OCI-LY1 (cell line): ENCODE data around the gene SIGLEC6.

Experiments used
- H2AFZ ChIP-seq: fragments of 200-600 bp; sonication (generic), shearing (Covaris generic); 2 replicates; pipeline ENCODE4 v1.6.0; 2014; ENCODE audit warnings: antibody characterized with exemption, mild to moderate bottlenecking, low read length
- H3F3A ChIP-seq: fragments of 200-600 bp; sonication (generic), shearing (Covaris generic); 2 replicates; pipeline ENCODE4 v1.6.0; 2014; ENCODE audit warnings: mild to moderate bottlenecking, antibody characterized with exemption, low read length, moderate library complexity; ENCODE audit not compliant: insufficient read depth
- H3K27ac ChIP-seq: fragments of 200-600 bp; sonication (generic); 2 replicates; pipeline ENCODE4 v1.5.1; 2014; ENCODE audit warnings: low read length, mixed run types, mild to moderate bottlenecking, low read depth; ENCODE audit not compliant: poor library complexity, severe bottlenecking
- H3K27me3 ChIP-seq: fragments of 200-600 bp; sonication (generic); 2 replicates; pipeline ENCODE4 v1.6.0; 2014; ENCODE audit warnings: antibody characterized with exemption, mild to moderate bottlenecking, low read length, moderate library complexity; ENCODE audit not compliant: insufficient read depth
- H3K36me3 ChIP-seq: fragments of 200-600 bp; sonication (generic); 2 replicates; pipeline ENCODE4 v1.6.1; 2014; ENCODE audit warnings: mild to moderate bottlenecking, antibody characterized with exemption, low read length, moderate library complexity, mixed read lengths; ENCODE audit not compliant: insufficient read depth
- H3K4me1 ChIP-seq: fragments of 200-600 bp; sonication (generic); 2 replicates; pipeline ENCODE4 v1.5.1; 2014; ENCODE audit warnings: mild to moderate bottlenecking, low read length, moderate library complexity; ENCODE audit not compliant: insufficient read depth, severe bottlenecking
- H3K4me2 ChIP-seq: fragments of 200-600 bp; sonication (generic), shearing (Covaris generic); 2 replicates; pipeline ENCODE4 v1.6.1; 2014; ENCODE audit warnings: low read length
- H3K4me3 ChIP-seq: fragments of 200-600 bp; sonication (generic); 2 replicates; pipeline ENCODE4 v1.5.1; 2014; ENCODE audit warnings: low read length, low read depth, mild to moderate bottlenecking, mixed read lengths; ENCODE audit not compliant: poor library complexity, severe bottlenecking
- H3K79me2 ChIP-seq: fragments of 200-600 bp; shearing (Covaris generic); 2 replicates; pipeline ENCODE4 v1.6.1; 2016; ENCODE audit warnings: mixed run types, low read length, mixed read lengths; ENCODE audit not compliant: insufficient read depth
- H3K9ac ChIP-seq: fragments of 200-600 bp; sonication (generic), shearing (Covaris generic); 2 replicates; pipeline ENCODE4 v1.6.1; 2014; ENCODE audit warnings: mild to moderate bottlenecking, low read length, mixed read lengths
- H3K9me2 ChIP-seq: fragments of 200-600 bp; sonication (generic), shearing (Covaris generic); 2 replicates; pipeline ENCODE4 v1.6.1; 2014; ENCODE audit warnings: low read depth, mild to moderate bottlenecking, low read length, mixed read lengths
- H3K9me3 ChIP-seq: fragments of 200-600 bp; shearing (Covaris generic); 2 replicates; pipeline ENCODE4 v1.6.1; 2014; ENCODE audit warnings: low read length, mixed read lengths
- H4K20me1 ChIP-seq: fragments of 200-600 bp; sonication (generic), shearing (Covaris generic); 2 replicates; pipeline ENCODE4 v1.6.0; 2016; ENCODE audit warnings: mild to moderate bottlenecking, low read length; ENCODE audit not compliant: insufficient read depth
- EZH2 ChIP-seq: fragments of 200-600 bp; sonication (generic), shearing (Covaris generic); IDR thresholded peaks from 2 replicates; pipeline ENCODE4 v1.8.0; 2017; ENCODE audit warnings: borderline replicate concordance, mixed run types, mild to moderate bottlenecking, antibody characterized with exemption, low read length, moderate library complexity, mixed read lengths
- TF ChIP-seq, protein P1 (sequence below): fragments of 200-600 bp; sonication (generic), shearing (Covaris generic); IDR thresholded peaks from 2 replicates; pipeline ENCODE4 v1.5.1; 2017; ENCODE audit warnings: mild to moderate bottlenecking, antibody characterized with exemption, low read length, moderate library complexity, mixed read lengths

The SIGLEC6 gene

DNA sequence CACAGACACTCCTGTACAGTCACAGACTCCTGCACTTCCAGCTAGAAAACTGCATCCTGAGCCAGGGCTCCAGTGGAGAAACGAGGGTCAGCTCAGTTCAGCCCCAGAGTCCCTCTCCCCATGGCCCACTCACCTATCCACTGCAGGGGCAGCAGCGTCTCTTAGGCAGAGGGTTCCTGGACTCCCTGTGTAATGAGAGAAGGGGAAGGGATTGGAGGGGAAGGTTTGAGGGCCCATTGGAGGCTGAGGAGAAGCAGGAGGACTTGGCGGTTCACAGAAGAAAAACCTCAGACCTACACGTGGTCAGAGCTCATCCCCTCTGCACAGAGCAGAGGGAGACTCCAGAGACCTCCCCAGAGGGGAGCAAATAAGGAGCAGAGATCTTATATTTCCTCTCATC is 62.3 kb downstream of the SIGLEC6 start:
- Histone ChIP-seq H3K27me3 (no peaks in the 10 kb centered on the region), H3K4me2 (no peak overlapping the region), H3F3A (no peaks in the 10 kb centered on the region), H3K9me2 (no peaks in the 10 kb centered on the region), H3K9ac (no peak overlapping the region), H4K20me1 (no peaks in the 10 kb centered on the region), H3K4me3 (no peak overlapping the region), H3K4me1 (no peaks in the 10 kb centered on the region), H3K36me3 (no peaks in the 10 kb centered on the region), H3K79me2 (no peaks in the 10 kb centered on the region), H3K9me3 (no peaks in the 10 kb centered on the region), H3K27ac (no peak overlapping the region), H2AFZ (no peak overlapping the region)
- TF ChIP-seq, protein P1, sequence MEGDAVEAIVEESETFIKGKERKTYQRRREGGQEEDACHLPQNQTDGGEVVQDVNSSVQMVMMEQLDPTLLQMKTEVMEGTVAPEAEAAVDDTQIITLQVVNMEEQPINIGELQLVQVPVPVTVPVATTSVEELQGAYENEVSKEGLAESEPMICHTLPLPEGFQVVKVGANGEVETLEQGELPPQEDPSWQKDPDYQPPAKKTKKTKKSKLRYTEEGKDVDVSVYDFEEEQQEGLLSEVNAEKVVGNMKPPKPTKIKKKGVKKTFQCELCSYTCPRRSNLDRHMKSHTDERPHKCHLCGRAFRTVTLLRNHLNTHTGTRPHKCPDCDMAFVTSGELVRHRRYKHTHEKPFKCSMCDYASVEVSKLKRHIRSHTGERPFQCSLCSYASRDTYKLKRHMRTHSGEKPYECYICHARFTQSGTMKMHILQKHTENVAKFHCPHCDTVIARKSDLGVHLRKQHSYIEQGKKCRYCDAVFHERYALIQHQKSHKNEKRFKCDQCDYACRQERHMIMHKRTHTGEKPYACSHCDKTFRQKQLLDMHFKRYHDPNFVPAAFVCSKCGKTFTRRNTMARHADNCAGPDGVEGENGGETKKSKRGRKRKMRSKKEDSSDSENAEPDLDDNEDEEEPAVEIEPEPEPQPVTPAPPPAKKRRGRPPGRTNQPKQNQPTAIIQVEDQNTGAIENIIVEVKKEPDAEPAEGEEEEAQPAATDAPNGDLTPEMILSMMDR: no peak
- TF ChIP-seq EZH2: no peak

DNA sequence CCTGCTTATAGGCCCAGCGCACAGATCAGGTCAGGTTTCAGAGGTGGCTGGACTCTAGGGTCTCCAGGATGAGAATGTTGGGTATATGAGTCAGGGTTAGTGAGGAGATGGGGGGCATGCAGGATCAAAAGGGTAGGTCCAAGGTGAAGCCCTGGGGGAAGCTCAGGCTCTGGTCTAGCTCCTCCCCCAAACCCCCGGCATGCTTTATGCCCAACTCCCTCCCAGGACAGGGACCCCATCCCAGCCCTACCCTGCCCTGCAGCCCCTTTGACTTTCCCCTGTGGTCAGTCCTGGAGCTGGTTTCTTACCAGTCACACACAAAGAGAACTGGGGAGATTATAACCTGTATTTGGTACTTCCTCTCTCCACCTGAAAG is 62.9 kb downstream of the SIGLEC6 start:
- H3K79me2 ChIP-seq: no peaks in the 10 kb centered on the region
- TF ChIP-seq, protein P1: no peak
- no peak for TF ChIP-seq EZH2
- H3K4me2 ChIP-seq: no peak overlapping the region
- H3K9ac ChIP-seq: no peak overlapping the region
- no peaks in the 10 kb centered on the region for H4K20me1 ChIP-seq
- no peaks in the 10 kb centered on the region for H3K9me3 ChIP-seq
- no peak overlapping the region for H3K27ac ChIP-seq
- no peaks in the 10 kb centered on the region for H3F3A ChIP-seq
- no peaks in the 10 kb centered on the region for H3K27me3 ChIP-seq
- no peak overlapping the region for H3K4me3 ChIP-seq
- no peaks in the 10 kb centered on the region for H3K4me1 ChIP-seq
- no peak overlapping the region for H2AFZ ChIP-seq
- no peaks in the 10 kb centered on the region for H3K9me2 ChIP-seq
- H3K36me3 ChIP-seq: no peaks in the 10 kb centered on the region

DNA sequence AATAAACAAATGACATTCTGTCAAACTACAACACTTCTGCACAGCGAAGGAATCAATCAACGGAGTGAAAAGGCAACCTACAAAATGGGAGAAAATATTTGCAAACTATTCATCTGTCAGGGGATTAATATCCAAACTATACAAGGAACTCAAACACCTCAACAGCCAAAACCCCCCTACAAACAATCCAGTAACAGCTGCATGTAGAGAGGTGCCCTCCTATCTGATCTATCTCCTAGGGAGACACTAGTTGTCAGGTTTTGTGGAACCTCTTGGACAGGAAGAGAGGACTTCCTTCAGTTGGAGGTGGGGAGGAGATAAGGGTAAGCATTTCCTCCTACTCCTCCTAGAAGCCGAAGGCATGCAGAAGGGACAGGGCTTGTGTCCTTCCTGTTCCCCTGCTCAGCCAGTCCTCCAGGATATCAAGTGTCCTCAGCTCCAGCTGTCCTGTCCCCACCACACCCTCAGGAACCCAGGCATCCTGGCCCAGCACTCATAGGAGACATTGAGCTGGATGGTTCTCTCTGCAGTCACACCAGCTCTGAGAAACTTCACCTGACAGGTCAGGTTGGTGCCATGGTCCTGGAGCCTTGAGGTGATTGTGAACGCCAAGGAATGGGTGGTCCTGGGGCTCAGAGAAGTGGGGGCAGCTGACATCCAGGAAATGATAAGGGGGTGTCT is 63.5 kb downstream of the SIGLEC6 start:
- Histone ChIP-seq H3K27me3 (no peaks in the 10 kb centered on the region), H3K36me3 (no peaks in the 10 kb centered on the region), H3K79me2 (no peaks in the 10 kb centered on the region), H3F3A (no peaks in the 10 kb centered on the region), H3K4me3 (no peak overlapping the region), H4K20me1 (no peaks in the 10 kb centered on the region), H3K9me2 (no peaks in the 10 kb centered on the region), H2AFZ (no peak overlapping the region), H3K27ac (no peak overlapping the region), H3K4me2 (no peak overlapping the region), H3K4me1 (no peaks in the 10 kb centered on the region), H3K9me3 (no peaks in the 10 kb centered on the region), H3K9ac (no peak overlapping the region)
- no peak for TF ChIP-seq EZH2
- TF ChIP-seq, protein P1: no peak
